KMS-11 (cell line): ENCODE measurements around the gene RNF103.

Experiments
- H2AFZ ChIP-seq: fragments of 200-600 bp; sonication (generic); 2 replicates; pipeline ENCODE4 v1.6.1; 2016; ENCODE audit warnings: antibody characterized with exemption, mixed run types, low read depth
- H3K27ac ChIP-seq: fragments of 200-600 bp; sonication (generic); 2 replicates; pipeline ENCODE4 v1.6.1; 2016; ENCODE audit warnings: mild to moderate bottlenecking, mixed run types
- H3K27me3 ChIP-seq: fragments of 200-600 bp; sonication (generic); 2 replicates; pipeline ENCODE4 v1.6.1; 2017; ENCODE audit warnings: mild to moderate bottlenecking, low read depth, mixed run types, moderate library complexity; ENCODE audit not compliant: insufficient read depth
- H3K36me3 ChIP-seq: fragments of 200-600 bp; sonication (generic); 2 replicates; pipeline ENCODE4 v1.6.1; 2017; ENCODE audit warnings: mild to moderate bottlenecking, mixed run types; ENCODE audit not compliant: insufficient read depth
- H3K4me1 ChIP-seq: fragments of 200-600 bp; sonication (generic); 2 replicates; pipeline ENCODE4 v1.6.1; 2016; ENCODE audit warnings: mild to moderate bottlenecking, low read depth, mixed run types; ENCODE audit not compliant: poor library complexity, severe bottlenecking
- H3K4me2 ChIP-seq: fragments of 200-600 bp; sonication (generic); 2 replicates; pipeline ENCODE4 v1.7.0; 2016; ENCODE audit warnings: mild to moderate bottlenecking, mixed run types
- H3K4me3 ChIP-seq: fragments of 200-600 bp; sonication (generic); IDR thresholded peaks from 2 replicates; pipeline ENCODE4 v1.6.1; 2017; ENCODE audit warnings: low read depth, low read length, mixed read lengths; ENCODE audit not compliant: insufficient read depth
- H3K79me2 ChIP-seq: fragments of 200-600 bp; sonication (generic); 2 replicates; pipeline ENCODE4 v1.6.1; 2016; ENCODE audit warnings: low read depth, mixed run types; ENCODE audit not compliant: insufficient read depth
- H3K9ac ChIP-seq: fragments of 200-600 bp; sonication (generic); 2 replicates; pipeline ENCODE4 v1.6.1; 2016; ENCODE audit warnings: mild to moderate bottlenecking, mixed run types
- H4K20me1 ChIP-seq: fragments of 200-600 bp; sonication (generic); 2 replicates; pipeline ENCODE4 v1.6.1; 2016; ENCODE audit warnings: mild to moderate bottlenecking, mixed run types; ENCODE audit not compliant: insufficient read depth
- TF ChIP-seq, protein P1 (sequence below): fragments of 200-600 bp; sonication (generic); conservative IDR thresholded peaks from 2 replicates; pipeline ENCODE4 v1.6.1; 2017; ENCODE audit warnings: low read depth, mild to moderate bottlenecking, antibody characterized with exemption, low read length, moderate library complexity, mixed read lengths

RNF103 gene

DNA sequence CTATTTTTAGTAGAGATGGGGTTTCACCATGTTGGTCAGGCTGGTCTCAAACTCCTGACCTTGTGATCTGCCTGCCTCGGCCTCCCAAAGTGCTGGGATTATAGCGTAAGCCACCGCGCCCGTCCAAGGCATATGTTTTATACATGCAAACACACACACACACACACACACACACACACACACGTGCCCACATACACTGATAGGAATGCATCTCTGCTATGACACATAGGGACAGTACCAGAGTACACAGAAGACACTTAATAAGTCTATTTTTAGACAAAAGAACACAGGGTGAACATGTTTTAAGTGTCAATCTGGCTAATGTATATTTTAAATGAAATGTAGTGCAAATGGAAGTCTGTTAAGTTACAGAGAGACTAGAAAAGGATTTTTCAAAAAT, 10.7 kb upstream of the RNF103 start:
- Histone ChIP-seq H3K4me2 (no peak overlapping the region), H3K4me3 (no peak overlapping the region), H4K20me1 (no peaks in the 10 kb centered on the region), H3K36me3 (no peaks in the 10 kb centered on the region), H3K27ac (no peak overlapping the region), H2AFZ (no peak overlapping the region), H3K27me3 (no peaks in the 10 kb centered on the region), H3K4me1 (no peaks in the 10 kb centered on the region), H3K79me2 (no peaks in the 10 kb centered on the region), H3K9ac (no peak overlapping the region)
- TF ChIP-seq, protein P1, sequence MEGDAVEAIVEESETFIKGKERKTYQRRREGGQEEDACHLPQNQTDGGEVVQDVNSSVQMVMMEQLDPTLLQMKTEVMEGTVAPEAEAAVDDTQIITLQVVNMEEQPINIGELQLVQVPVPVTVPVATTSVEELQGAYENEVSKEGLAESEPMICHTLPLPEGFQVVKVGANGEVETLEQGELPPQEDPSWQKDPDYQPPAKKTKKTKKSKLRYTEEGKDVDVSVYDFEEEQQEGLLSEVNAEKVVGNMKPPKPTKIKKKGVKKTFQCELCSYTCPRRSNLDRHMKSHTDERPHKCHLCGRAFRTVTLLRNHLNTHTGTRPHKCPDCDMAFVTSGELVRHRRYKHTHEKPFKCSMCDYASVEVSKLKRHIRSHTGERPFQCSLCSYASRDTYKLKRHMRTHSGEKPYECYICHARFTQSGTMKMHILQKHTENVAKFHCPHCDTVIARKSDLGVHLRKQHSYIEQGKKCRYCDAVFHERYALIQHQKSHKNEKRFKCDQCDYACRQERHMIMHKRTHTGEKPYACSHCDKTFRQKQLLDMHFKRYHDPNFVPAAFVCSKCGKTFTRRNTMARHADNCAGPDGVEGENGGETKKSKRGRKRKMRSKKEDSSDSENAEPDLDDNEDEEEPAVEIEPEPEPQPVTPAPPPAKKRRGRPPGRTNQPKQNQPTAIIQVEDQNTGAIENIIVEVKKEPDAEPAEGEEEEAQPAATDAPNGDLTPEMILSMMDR: no peak

DNA sequence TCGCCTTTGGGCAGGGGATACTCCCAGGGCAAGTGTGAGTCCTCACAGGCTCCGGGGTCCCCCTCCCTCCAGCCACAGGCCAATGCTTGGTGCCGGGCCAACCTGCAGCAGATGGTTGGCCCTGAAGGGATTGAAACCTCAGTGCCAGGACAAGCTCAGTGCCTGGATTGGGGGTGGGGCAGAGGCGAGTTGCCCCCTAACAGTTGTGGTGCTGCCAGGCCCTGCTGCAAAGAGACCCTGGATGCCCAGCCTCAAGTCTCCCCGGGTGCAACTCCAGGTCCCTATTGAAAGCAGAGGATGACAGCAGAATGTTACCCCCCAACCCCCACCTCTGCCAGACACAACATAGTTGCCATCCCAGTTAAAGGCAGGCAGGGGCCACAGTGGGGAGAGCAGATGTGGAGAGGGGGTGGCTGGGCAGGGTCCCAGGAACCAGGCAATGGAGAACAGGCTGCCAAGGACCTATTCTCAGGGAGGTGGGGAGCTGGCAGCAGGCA, 9.5 kb upstream of the RNF103 start:
- no peaks in the 10 kb centered on the region for H3K79me2 ChIP-seq
- no peaks in the 10 kb centered on the region for H4K20me1 ChIP-seq
- H2AFZ ChIP-seq: no peak overlapping the region
- no peak overlapping the region for H3K4me3 ChIP-seq
- no peaks in the 10 kb centered on the region for H3K27me3 ChIP-seq
- no peaks in the 10 kb centered on the region for H3K36me3 ChIP-seq
- TF ChIP-seq, protein P1: no peak
- H3K9ac ChIP-seq: no peak overlapping the region
- H3K4me2 ChIP-seq: no peak overlapping the region
- no peak overlapping the region for H3K27ac ChIP-seq
- no peaks in the 10 kb centered on the region for H3K4me1 ChIP-seq

DNA sequence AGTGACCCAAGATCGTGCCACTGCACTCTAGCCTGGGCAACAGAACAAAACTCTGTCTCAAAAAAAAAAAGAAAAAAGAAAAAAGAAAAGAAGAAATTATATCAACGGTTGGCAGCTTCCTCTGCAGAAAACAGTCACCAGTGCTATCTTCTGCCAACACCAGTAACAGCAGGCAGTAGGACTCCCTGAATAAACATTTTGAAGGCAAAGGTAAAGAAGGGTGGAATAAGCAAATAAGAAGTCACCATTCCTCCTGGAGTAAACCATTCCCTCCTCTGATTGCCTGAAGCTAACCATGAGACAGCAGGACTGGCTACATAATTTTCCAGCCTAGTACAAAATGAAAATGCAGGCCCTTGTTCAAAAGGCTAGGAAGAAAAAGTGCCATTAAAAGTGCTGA, 9.0 kb upstream of the RNF103 start:
- Histone ChIP-seq H3K27ac (no peak overlapping the region), H3K79me2 (no peaks in the 10 kb centered on the region), H4K20me1 (no peaks in the 10 kb centered on the region), H2AFZ (no peak overlapping the region), H3K36me3 (no peaks in the 10 kb centered on the region), H3K4me2 (no peak overlapping the region), H3K9ac (no peak overlapping the region), H3K27me3 (no peaks in the 10 kb centered on the region), H3K4me3 (no peak overlapping the region), H3K4me1 (no peaks in the 10 kb centered on the region)
- TF ChIP-seq, protein P1: no peak

DNA sequence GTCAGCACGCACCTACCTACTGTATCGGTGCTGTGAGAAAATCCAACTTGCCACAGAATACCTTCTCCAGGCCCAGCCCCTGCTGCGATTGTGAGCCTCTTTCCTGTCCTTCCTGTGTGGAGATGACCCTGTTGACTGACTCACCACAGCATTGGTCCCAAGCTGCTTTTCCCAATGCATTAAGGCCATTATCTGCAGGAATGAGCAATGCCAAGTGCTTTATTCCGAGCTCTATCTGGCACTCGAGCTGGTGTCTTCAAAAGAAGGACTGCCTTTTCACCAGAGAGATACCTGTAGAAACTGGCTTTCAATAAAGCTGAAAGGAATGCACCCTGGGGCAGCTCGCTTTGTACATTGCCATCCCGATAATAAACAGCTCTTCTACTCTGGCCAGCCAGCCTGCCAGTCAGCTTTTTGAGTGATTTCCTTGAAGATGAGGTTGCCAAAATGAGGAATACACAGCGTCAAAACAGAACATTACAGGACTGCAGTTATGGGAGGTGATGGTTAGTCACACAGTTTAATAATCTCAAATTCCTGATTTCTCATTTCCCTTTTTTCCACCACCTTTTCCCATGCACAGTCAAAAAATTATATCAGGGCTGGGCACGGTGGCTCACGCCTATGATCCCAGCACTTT, 8.3 kb upstream of the RNF103 start:
- Histone ChIP-seq H4K20me1 (no peaks in the 10 kb centered on the region), H2AFZ (no peak overlapping the region), H3K4me1 (no peaks in the 10 kb centered on the region), H3K9ac (no peak overlapping the region), H3K4me3 (no peak overlapping the region), H3K79me2 (no peaks in the 10 kb centered on the region), H3K27ac (no peak overlapping the region), H3K4me2 (no peak overlapping the region), H3K27me3 (no peaks in the 10 kb centered on the region), H3K36me3 (no peaks in the 10 kb centered on the region)
- TF ChIP-seq, protein P1: no peak
